OCI-LY1 (cell line): ENCODE results near the gene MCC.

Source experiments
- H2AFZ ChIP-seq: fragments of 200-600 bp; sonication (generic), shearing (Covaris generic); 2 replicates; pipeline ENCODE4 v1.6.0; 2014; ENCODE audit warnings: antibody characterized with exemption, mild to moderate bottlenecking, low read length
- H3F3A ChIP-seq: fragments of 200-600 bp; sonication (generic), shearing (Covaris generic); 2 replicates; pipeline ENCODE4 v1.6.0; 2014; ENCODE audit warnings: mild to moderate bottlenecking, antibody characterized with exemption, low read length, moderate library complexity; ENCODE audit not compliant: insufficient read depth
- H3K27ac ChIP-seq: fragments of 200-600 bp; sonication (generic); 2 replicates; pipeline ENCODE4 v1.5.1; 2014; ENCODE audit warnings: low read length, mixed run types, mild to moderate bottlenecking, low read depth; ENCODE audit not compliant: poor library complexity, severe bottlenecking
- H3K27me3 ChIP-seq: fragments of 200-600 bp; sonication (generic); 2 replicates; pipeline ENCODE4 v1.6.0; 2014; ENCODE audit warnings: antibody characterized with exemption, mild to moderate bottlenecking, low read length, moderate library complexity; ENCODE audit not compliant: insufficient read depth
- H3K36me3 ChIP-seq: fragments of 200-600 bp; sonication (generic); 2 replicates; pipeline ENCODE4 v1.6.1; 2014; ENCODE audit warnings: mild to moderate bottlenecking, antibody characterized with exemption, low read length, moderate library complexity, mixed read lengths; ENCODE audit not compliant: insufficient read depth
- H3K4me1 ChIP-seq: fragments of 200-600 bp; sonication (generic); 2 replicates; pipeline ENCODE4 v1.5.1; 2014; ENCODE audit warnings: mild to moderate bottlenecking, low read length, moderate library complexity; ENCODE audit not compliant: insufficient read depth, severe bottlenecking
- H3K4me2 ChIP-seq: fragments of 200-600 bp; sonication (generic), shearing (Covaris generic); 2 replicates; pipeline ENCODE4 v1.6.1; 2014; ENCODE audit warnings: low read length
- H3K4me3 ChIP-seq: fragments of 200-600 bp; sonication (generic); 2 replicates; pipeline ENCODE4 v1.5.1; 2014; ENCODE audit warnings: low read length, low read depth, mild to moderate bottlenecking, mixed read lengths; ENCODE audit not compliant: poor library complexity, severe bottlenecking
- H3K79me2 ChIP-seq: fragments of 200-600 bp; shearing (Covaris generic); 2 replicates; pipeline ENCODE4 v1.6.1; 2016; ENCODE audit warnings: mixed run types, low read length, mixed read lengths; ENCODE audit not compliant: insufficient read depth
- H3K9ac ChIP-seq: fragments of 200-600 bp; sonication (generic), shearing (Covaris generic); 2 replicates; pipeline ENCODE4 v1.6.1; 2014; ENCODE audit warnings: mild to moderate bottlenecking, low read length, mixed read lengths
- H3K9me2 ChIP-seq: fragments of 200-600 bp; sonication (generic), shearing (Covaris generic); 2 replicates; pipeline ENCODE4 v1.6.1; 2014; ENCODE audit warnings: low read depth, mild to moderate bottlenecking, low read length, mixed read lengths
- H3K9me3 ChIP-seq: fragments of 200-600 bp; shearing (Covaris generic); 2 replicates; pipeline ENCODE4 v1.6.1; 2014; ENCODE audit warnings: low read length, mixed read lengths
- H4K20me1 ChIP-seq: fragments of 200-600 bp; sonication (generic), shearing (Covaris generic); 2 replicates; pipeline ENCODE4 v1.6.0; 2016; ENCODE audit warnings: mild to moderate bottlenecking, low read length; ENCODE audit not compliant: insufficient read depth
- EZH2 ChIP-seq: fragments of 200-600 bp; sonication (generic), shearing (Covaris generic); IDR thresholded peaks from 2 replicates; pipeline ENCODE4 v1.8.0; 2017; ENCODE audit warnings: borderline replicate concordance, mixed run types, mild to moderate bottlenecking, antibody characterized with exemption, low read length, moderate library complexity, mixed read lengths
- TF ChIP-seq, protein P1 (sequence below): fragments of 200-600 bp; sonication (generic), shearing (Covaris generic); IDR thresholded peaks from 2 replicates; pipeline ENCODE4 v1.5.1; 2017; ENCODE audit warnings: mild to moderate bottlenecking, antibody characterized with exemption, low read length, moderate library complexity, mixed read lengths

The MCC gene

GRCh38 chr5:113002423-113002822 is 485.8 kb downstream of the MCC start:
- H3K36me3 ChIP-seq, result peaks cover 84% of the 10 kb centered on the region
- no peak overlapping the region for H3K4me3 ChIP-seq
- H3K79me2 ChIP-seq, result peaks cover 16% of the 10 kb centered on the region
- no peaks in the 10 kb centered on the region for H3K4me1 ChIP-seq
- H4K20me1 ChIP-seq, result no peaks in the 10 kb centered on the region
- no peaks in the 10 kb centered on the region for H3F3A ChIP-seq
- H3K27ac ChIP-seq, result no peak overlapping the region
- TF ChIP-seq, protein P1, sequence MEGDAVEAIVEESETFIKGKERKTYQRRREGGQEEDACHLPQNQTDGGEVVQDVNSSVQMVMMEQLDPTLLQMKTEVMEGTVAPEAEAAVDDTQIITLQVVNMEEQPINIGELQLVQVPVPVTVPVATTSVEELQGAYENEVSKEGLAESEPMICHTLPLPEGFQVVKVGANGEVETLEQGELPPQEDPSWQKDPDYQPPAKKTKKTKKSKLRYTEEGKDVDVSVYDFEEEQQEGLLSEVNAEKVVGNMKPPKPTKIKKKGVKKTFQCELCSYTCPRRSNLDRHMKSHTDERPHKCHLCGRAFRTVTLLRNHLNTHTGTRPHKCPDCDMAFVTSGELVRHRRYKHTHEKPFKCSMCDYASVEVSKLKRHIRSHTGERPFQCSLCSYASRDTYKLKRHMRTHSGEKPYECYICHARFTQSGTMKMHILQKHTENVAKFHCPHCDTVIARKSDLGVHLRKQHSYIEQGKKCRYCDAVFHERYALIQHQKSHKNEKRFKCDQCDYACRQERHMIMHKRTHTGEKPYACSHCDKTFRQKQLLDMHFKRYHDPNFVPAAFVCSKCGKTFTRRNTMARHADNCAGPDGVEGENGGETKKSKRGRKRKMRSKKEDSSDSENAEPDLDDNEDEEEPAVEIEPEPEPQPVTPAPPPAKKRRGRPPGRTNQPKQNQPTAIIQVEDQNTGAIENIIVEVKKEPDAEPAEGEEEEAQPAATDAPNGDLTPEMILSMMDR, result no peak
- TF ChIP-seq EZH2, result no peak
- H3K9me2 ChIP-seq, result no peaks in the 10 kb centered on the region
- no peak overlapping the region for H3K4me2 ChIP-seq
- no peak overlapping the region for H2AFZ ChIP-seq
- H3K27me3 ChIP-seq, result no peaks in the 10 kb centered on the region
- no peak overlapping the region for H3K9ac ChIP-seq
- H3K9me3 ChIP-seq, result no peaks in the 10 kb centered on the region

DNA sequence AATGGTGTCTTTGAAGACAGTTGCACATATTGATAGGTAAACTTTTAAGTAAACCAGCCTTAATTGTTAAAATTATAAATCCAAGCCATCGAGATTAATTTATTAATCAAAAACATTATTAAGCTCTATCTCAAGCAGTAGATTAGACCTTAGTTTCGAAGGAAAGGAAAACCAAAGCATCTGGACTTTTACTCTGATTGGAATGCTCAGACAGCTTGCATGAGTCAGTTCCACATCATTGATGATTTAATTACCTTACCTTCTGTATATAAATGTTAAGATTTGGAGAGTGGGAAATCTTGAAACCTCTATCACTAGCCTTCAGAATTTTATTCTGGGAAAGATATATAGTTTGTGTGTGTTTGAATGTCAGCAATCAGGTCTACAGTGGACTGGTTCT is 487.8 kb downstream of the MCC start:
- Histone ChIP-seq H2AFZ (no peak overlapping the region), H3K36me3 (peaks cover 92% of the 10 kb centered on the region)

DNA sequence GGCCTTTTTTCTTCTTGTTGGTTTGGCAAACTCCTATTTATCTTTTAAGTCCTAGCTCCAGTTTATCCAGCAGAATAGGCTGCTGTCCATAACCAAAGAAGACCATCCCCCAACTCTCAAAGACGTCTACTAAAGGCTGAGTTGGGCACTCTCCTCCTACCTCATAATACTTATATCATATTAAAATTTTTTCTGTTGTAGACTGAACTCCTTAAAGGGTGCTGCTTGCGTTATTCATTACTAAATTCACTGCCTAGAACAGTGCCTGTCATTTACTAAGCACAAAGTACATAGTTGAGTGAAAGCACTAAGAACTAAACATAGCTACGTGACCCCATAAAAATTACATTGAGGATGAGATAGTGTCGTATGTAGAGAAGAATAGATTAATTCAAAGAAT is 490.0 kb downstream of the MCC start:
- H3K9me3 ChIP-seq, result no peaks in the 10 kb centered on the region
- no peak overlapping the region for H2AFZ ChIP-seq
- no peaks in the 10 kb centered on the region for H3K4me1 ChIP-seq
- no peaks in the 10 kb centered on the region for H3K27me3 ChIP-seq
- H3K27ac ChIP-seq, result no peak overlapping the region
- H3K4me2 ChIP-seq, result no peak overlapping the region
- no peaks in the 10 kb centered on the region for H3F3A ChIP-seq
- H3K36me3 ChIP-seq, result peaks cover 78% of the 10 kb centered on the region
- no peak for TF ChIP-seq EZH2
- TF ChIP-seq, protein P1, result no peak
- no peaks in the 10 kb centered on the region for H3K9me2 ChIP-seq
- H3K4me3 ChIP-seq, result no peak overlapping the region
- H4K20me1 ChIP-seq, result 0 out of 2 replicates have a peak, but pooled peaks cover 4% of the 10 kb centered on the region
- no peak overlapping the region for H3K9ac ChIP-seq
- peaks cover 30% of the 10 kb centered on the region for H3K79me2 ChIP-seq

More for the DNA sequence above, 487.8 kb downstream of the MCC start:
- H3K27me3 ChIP-seq, result no peaks in the 10 kb centered on the region
- TF ChIP-seq EZH2, result no peak
- TF ChIP-seq, protein P1, result no peak
- H3K4me1 ChIP-seq, result no peaks in the 10 kb centered on the region
- H3K9me3 ChIP-seq, result no peaks in the 10 kb centered on the region
- no peak overlapping the region for H3K9ac ChIP-seq
- H3F3A ChIP-seq, result no peaks in the 10 kb centered on the region
- peaks cover 30% of the 10 kb centered on the region for H3K79me2 ChIP-seq
- H3K9me2 ChIP-seq, result no peaks in the 10 kb centered on the region
- H3K4me2 ChIP-seq, result no peak overlapping the region
- H3K27ac ChIP-seq, result no peak overlapping the region
- no peak overlapping the region for H3K4me3 ChIP-seq
- 0 out of 2 replicates have a peak, but pooled peaks cover 4% of the 10 kb centered on the region for H4K20me1 ChIP-seq
